GM12878 (cell line): ENCODE data around the gene PPP2R5C. TPM values are rescaled to one million over a fixed set of nuclear protein-coding genes. Genes with fewer than 3 reads are reported as not detected.
A peak's percentile ranks its signal among the peaks of the same experiment; 100 is the strongest.

ENCODE experiments used
- ATAC-seq: fragments of 200-7000 bp; cut with Tn5 transposase; 3 replicates; pipeline ENCODE4 v1.9.1; 2020; ENCODE audit warnings: mild to moderate bottlenecking, moderate library complexity
- BruUV-seq: library from RNA; stranded (reverse); fragments of 400-500 nt; replicated peaks from 2 replicates; lab custom pipeline; 2021; lab: Mats Ljungman, UMichigan
- CTCF ChIA-PET: fragments of 300-600 bp; sonication (Branson Sonifier 250); formaldehyde crosslinking; extraction: SDS; loops from one replicate; lab custom pipeline; 2021; ENCODE audit warnings: inconsistent platforms; lab: Yijun Ruan, JAX
- POLR2A ChIA-PET: fragments of 350-600 bp; formaldehyde crosslinking; extraction: SDS; loops from one replicate; lab custom pipeline; 2021; ENCODE audit warnings: inconsistent platforms; lab: Charles Lee
- RAD21 ChIA-PET: fragments of 300-600 bp; sonication (Branson Sonifier 250); formaldehyde crosslinking; loops from one replicate; lab custom pipeline; 2023; ENCODE audit warnings: antibody characterized with exemption; ENCODE audit not compliant: unreplicated experiment; lab: Charles Lee
- SMC1A ChIA-PET: fragments of 300-600 bp; sonication (Branson Sonifier 250); formaldehyde crosslinking; loops from one replicate; lab custom pipeline; 2023; ENCODE audit not compliant: unreplicated experiment, uncharacterized antibody; lab: Charles Lee
- DNase-seq: peaks from one replicate; pipeline ENCODE4 v3.0.0-alpha.2; 2011; ENCODE audit warnings: low read depth, low spot score
- FAIRE-seq: peaks from 3 replicates; lab custom pipeline; 2011; peaks lifted over from hg19 to GRCh38; lab: Jason Lieb, UNC
- H2AFZ ChIP-seq: 2 replicates; pipeline ENCODE4 v1.6.0; 2011; ENCODE audit warnings: low read depth, low read length, control low read depth; ENCODE audit not compliant: control insufficient read depth
- H3K27ac ChIP-seq: 2 replicates; pipeline ENCODE4 v1.5.1; 2011; ENCODE audit warnings: control low read depth; ENCODE audit not compliant: control insufficient read depth, insufficient read depth
- H3K27me3 ChIP-seq, 2 experiments: replicated peaks in 1 of 2; 2 replicates each; pipeline versions ENCODE4 v1.6.0 to v1.6.1; 2011; ENCODE audit warnings: low read length in 1 of 2; ENCODE audit not compliant: control insufficient read depth in 2 of 2, insufficient read depth in 2 of 2
- H3K36me3 ChIP-seq, 2 experiments: 2 replicates each; pipeline ENCODE4 v1.5.1; 2011; ENCODE audit warnings: low read length in 1 of 2; ENCODE audit not compliant: control insufficient read depth in 2 of 2, insufficient read depth in 2 of 2
- H3K4me1 ChIP-seq: 2 replicates; pipeline ENCODE4 v1.6.1; 2011; ENCODE audit warnings: mild to moderate bottlenecking, low read length, moderate library complexity, mixed read lengths; ENCODE audit not compliant: control insufficient read depth, insufficient read depth
- H3K4me2 ChIP-seq: 2 replicates; pipeline ENCODE4 v1.6.0; 2011; ENCODE audit warnings: control low read depth; ENCODE audit not compliant: control insufficient read depth, insufficient read depth
- H3K4me3 ChIP-seq: fragments of 200-600 bp; sonication (generic); 2 replicates; pipeline ENCODE4 v1.5.1; 2016
- H3K79me2 ChIP-seq: 2 replicates; pipeline ENCODE4 v1.6.0; 2011; ENCODE audit warnings: low read length; ENCODE audit not compliant: control insufficient read depth, insufficient read depth
- H3K9ac ChIP-seq: 2 replicates; pipeline ENCODE4 v1.8.0; 2011; ENCODE audit warnings: low read length, control low read depth, mixed read lengths; ENCODE audit not compliant: control insufficient read depth, insufficient read depth
- H3K9me3 ChIP-seq: replicated peaks from 3 replicates; pipeline ENCODE4 v1.5.1; 2011; ENCODE audit warnings: mild to moderate bottlenecking, low read length; ENCODE audit not compliant: control insufficient read depth, insufficient read depth
- H4K20me1 ChIP-seq: 2 replicates; pipeline ENCODE4 v1.6.0; 2011; ENCODE audit not compliant: control insufficient read depth, insufficient read depth
- FOXM1 ChIP-seq: IDR thresholded peaks from 2 replicates; pipeline ENCODE4 v1.6.1; 2012; ENCODE audit warnings: low read depth, mild to moderate bottlenecking, inconsistent platforms, low read length, moderate library complexity
- POLR2AphosphoS2 ChIP-seq: IDR thresholded peaks from 2 replicates; pipeline ENCODE4 v1.6.1; 2011; ENCODE audit warnings: low read depth, mild to moderate bottlenecking, low read length, improper control_type of control experiment, moderate library complexity
- RELB ChIP-seq: fragments of 450-650 bp; IDR thresholded peaks from 2 replicates; pipeline ENCODE4 v1.6.1; 2017; ENCODE audit warnings: low read depth, mild to moderate bottlenecking, moderate library complexity
- RFX5 ChIP-seq: IDR thresholded peaks from 2 replicates; pipeline ENCODE4 v1.6.1; 2011; ENCODE audit warnings: low read depth, low read length, improper control_type of control experiment
- WGBS: methylation state at CpG from one replicate; pipeline ENCODE4 v1.1.6; 2016; ENCODE audit warnings: low lambda C conversion rate; ENCODE audit not compliant: insufficient replicate concordance, insufficient coverage; ENCODE audit errors: missing lambda C conversion rate; 5-methylcytosine and 5-hydroxymethylcytosine counted together
- in situ Hi-C: fragments of 300-500 bp; cut with MboI; formaldehyde crosslinking; loops from 9 replicates; pipeline ENCODE4 v1.14.3; 2018; ENCODE audit warnings: mixed read lengths
- intact Hi-C: fragments of 100-400 bp; cut with micrococcal nuclease; formaldehyde crosslinking; loops from one replicate; pipeline ENCODE4 v1.14.2; 2022; ENCODE audit not compliant: unreplicated experiment
- polyA plus RNA-seq, 11 experiments: library from polyadenylated mRNA; depleted of rRNA in 4 of 11; unstranded in 6 of 11; stranded (reverse) in 5 of 11; fragments of >200 nt; fragmentation: Nextera tagmentation in 4 of 11; fragmentation: Illumina TruSeq in 1 of 11; extraction: Ambion mirVana in 4 of 11; extraction: Trizol in 1 of 11; gene quantifications; 1 replicate in 1 of 11; 2 replicates in 10 of 11; pipeline versions ENCODE4 v1.2.1 to v1.2.3, GENCODE V29; 2011 to 2016; ENCODE audit warnings: inconsistent platforms in 2 of 11, missing spikeins in 2 of 11, low read depth in 1 of 11
- total RNA-seq, 4 experiments: library from RNA; depleted of rRNA in 3 of 4; stranded (reverse); fragments of >200 nt in 3 of 4; fragmentation: Illumina TruSeq in 1 of 4; extraction: Trizol in 1 of 4; gene quantifications; 2 replicates each; pipeline versions ENCODE4 v1.2.1 to v1.2.3, GENCODE V29; 2013 to 2021

PPP2R5C gene
- total and polyA plus RNA-seq, 10 of the 15 experiments (the other 5 are each of a cell fraction or from before 2014, with no cell fraction given): 106 to 199 (median 144) TPM

GRCh38 chr14:101851736-101852405 lies 90.4 kb downstream of the PPP2R5C start:
- H3K27ac ChIP-seq: no peak overlapping the region

GRCh38 chr14:101852785-101853184 lies 91.3 kb downstream of the PPP2R5C start:
- no peak for DNase-seq
- WGBS: 93% methylated on average over 5 of the region's 5 CpGs
- Histone ChIP-seq H3K4me2 (no peak overlapping the region), H4K20me1 (peaks cover 5% of the 10 kb centered on the region), H3K4me3 (no peak overlapping the region), H3K27me3 (no peaks in the 10 kb centered on the region), H3K9me3 (no peaks in the 10 kb centered on the region), H3K36me3 (peaks cover 3 to 10% of the 10 kb centered on the region in 2 experiments), H3K27ac (no peak overlapping the region), H3K9ac (no peak overlapping the region), H3K79me2 (peaks cover 59% of the 10 kb centered on the region), H2AFZ (no peak overlapping the region), H3K4me1 (peaks cover 31% of the 10 kb centered on the region)
- intact Hi-C loops: no loop called here
- ChIA-PET SMC1A (interaction anchor here (1.5 to 2.3 kb wide), 2 partner anchors 8 to 22 kb away, joined by 4 to 11 read pairs; no protein-coding TSS in a partner anchor), POLR2A (no interaction called here), CTCF (interaction anchor here (1.0 to 2.1 kb wide), 3 partner anchors 9 to 82 kb away, joined by 3 to 9 read pairs (median 4); no protein-coding TSS in a partner anchor), RAD21 (interaction anchor here (1.0 to 1.7 kb wide), 3 partner anchors 9 to 82 kb away, joined by 3 to 5 read pairs (median 3); no protein-coding TSS in a partner anchor)
- FAIRE-seq: no peak
- no TSS peak for BruUV-seq
- no peak for TF ChIP-seq FOXM1
- TF ChIP-seq RELB: no peak
- in situ Hi-C loops: no loop called here
- ATAC-seq: no peak

More at GRCh38 chr14:101851736-101852405, 90.4 kb downstream of the PPP2R5C start:
- H4K20me1 ChIP-seq: peaks cover 5% of the 10 kb centered on the region
- SMC1A ChIA-PET: interaction anchor here (0.6 to 2.3 kb wide), 4 partner anchors 23 to 144 kb away, joined by 3 to 11 read pairs (median 4); no protein-coding TSS in a partner anchor
- in situ Hi-C loops: no loop called here
- peak overlapping the region; percentile 11; the same call in 1 of the 2 replicates for H3K4me2 ChIP-seq
- H3K36me3 ChIP-seq: peaks cover 0 to 3% of the 10 kb centered on the region in 2 experiments; a peak in 1 of 4 replicates
- POLR2A ChIA-PET: interaction anchor here (0.9 kb wide), 1 partner anchor 42 kb away, joined by 3 read pairs; no protein-coding TSS in a partner anchor
- ATAC-seq (peak; percentile 73), DNase-seq (no peak), FAIRE-seq (peak; percentile 47)
- RAD21 ChIA-PET: interaction anchor here (1.0 to 1.7 kb wide), 5 partner anchors 7 to 81 kb away, joined by 3 to 5 read pairs (median 3); no protein-coding TSS in a partner anchor
- CTCF ChIA-PET: interaction anchor here (0.5 to 1.0 kb wide), 4 partner anchors 78 to 107 kb away, joined by 3 read pairs; no protein-coding TSS in a partner anchor
- no peaks in the 10 kb centered on the region for H3K9me3 ChIP-seq
- no peaks in the 10 kb centered on the region for H3K27me3 ChIP-seq
- intact Hi-C loops: no loop called here
- peaks cover 65% of the 10 kb centered on the region for H3K79me2 ChIP-seq
- H3K4me3 ChIP-seq: no peak overlapping the region
- WGBS: 97% methylated on average over 7 of the region's 7 CpGs
- peak; percentile 72; the same call in 1 of the 2 replicates for TF ChIP-seq RFX5
- TF ChIP-seq POLR2AphosphoS2: no peak
- no TSS peak for BruUV-seq
- H3K9ac ChIP-seq: no peak overlapping the region
- H3K4me1 ChIP-seq: peaks cover 31% of the 10 kb centered on the region
- no peak overlapping the region for H2AFZ ChIP-seq
